Lung (tissue), 12 donors: ENCODE results near the gene CAPNS2. TPM values are rescaled to one million over a fixed set of nuclear protein-coding genes. Genes with fewer than 3 reads are reported as not detected.

Experiments used
- ATAC-seq: fragments of 200-7000 bp; cut with Tn5 transposase; one replicate; pipeline ENCODE4 v1.9.1; 2020; ENCODE audit warnings: moderate number of reproducible peaks; ENCODE audit not compliant: insufficient read depth, low FRiP score
- DNase-seq, 3 donors: peaks; one replicate each; pipeline ENCODE4 v3.0.0-alpha.2; 2013 to 2017
- H3K27ac ChIP-seq, 2 donors: one replicate each; pipeline ENCODE4 v1.5.1; 2013; ENCODE audit warnings: mild to moderate bottlenecking in 2 of 2, moderate library complexity in 2 of 2, control low read depth in 1 of 2, inconsistent platforms in 1 of 2, low read depth in 1 of 2, low read length in 1 of 2
- H3K27me3 ChIP-seq, 3 donors: one replicate each; pipeline ENCODE4 v1.5.1; 2013; ENCODE audit warnings: low read length in 2 of 3; ENCODE audit not compliant: control insufficient read depth in 3 of 3, insufficient read depth in 3 of 3
- H3K36me3 ChIP-seq, 4 donors: one replicate each; pipeline ENCODE4 v1.5.1; 2013; ENCODE audit warnings: low read length in 4 of 4, mild to moderate bottlenecking in 1 of 4, moderate library complexity in 1 of 4; ENCODE audit not compliant: control insufficient read depth in 4 of 4, insufficient read depth in 4 of 4
- H3K4me1 ChIP-seq, 5 donors: one replicate each; pipeline ENCODE4 v1.5.1; 2013; ENCODE audit warnings: low read length in 5 of 5, mild to moderate bottlenecking in 2 of 5, moderate library complexity in 1 of 5; ENCODE audit not compliant: control insufficient read depth in 5 of 5, insufficient read depth in 5 of 5
- H3K4me3 ChIP-seq: one replicate; pipeline ENCODE4 v1.5.1; 2013; ENCODE audit warnings: mild to moderate bottlenecking, control low read depth, moderate library complexity
- H3K9ac ChIP-seq, 2 donors: one replicate each; pipeline ENCODE4 v1.5.1; 2013; ENCODE audit warnings: low read length in 2 of 2, control low read depth in 1 of 2; ENCODE audit not compliant: insufficient read depth in 1 of 2
- H3K9me3 ChIP-seq, 4 donors: one replicate each; pipeline ENCODE4 v1.5.1; 2013; ENCODE audit warnings: low read length in 3 of 4, mild to moderate bottlenecking in 1 of 4, moderate library complexity in 1 of 4; ENCODE audit not compliant: control insufficient read depth in 4 of 4, insufficient read depth in 3 of 4
- WGBS, 2 donors: extraction: QIAGEN DNeasy Blood & Tissue Kit; methylation state at CpG; one replicate each; pipeline ENCODE4 v1.1.7; 2013; 5-methylcytosine and 5-hydroxymethylcytosine counted together
- polyA plus RNA-seq, 2 donors: library from polyadenylated mRNA; stranded (reverse); fragments of 200-250 nt; gene quantifications; one replicate each; pipeline ENCODE4 v1.2.1, GENCODE V29; 2013
- total RNA-seq, 2 donors: library from RNA; depleted of rRNA in 1 of 2; stranded (reverse); fragments of >200 nt in 1 of 2; gene quantifications; one replicate each; pipeline ENCODE4 v1.2.1, GENCODE V29; 2014 to 2021
- TF ChIP-seq, protein P1 (sequence below): IDR thresholded peaks from 2 replicates; pipeline ENCODE4 v1.5.1; 2012; ENCODE audit warnings: mild to moderate bottlenecking; ENCODE audit errors: control extremely low read depth, extremely low read depth
- donor health status: control.
- donor health status: control.
- donor health status: Bipolar disorder and iron deficiency.
- donor health status: healthy.
- donor health status: DM: yes; HTN: yes; CAD: no.

CAPNS2 gene
- total and polyA plus RNA-seq, 4 donors = 0.30 to 3.1 (median 0.81) TPM

- Histone ChIP-seq H3K9me3 (no peaks in the 10 kb centered on the region), H3K36me3 (no peaks in the 10 kb centered on the region), H3K27me3 (no peaks in the 10 kb centered on the region), H3K9ac (no peak overlapping the region), H3K27ac (no peak overlapping the region), H3K4me1 (no peaks in the 10 kb centered on the region), H3K4me3 (no peak overlapping the region)
- TF ChIP-seq, protein P1, sequence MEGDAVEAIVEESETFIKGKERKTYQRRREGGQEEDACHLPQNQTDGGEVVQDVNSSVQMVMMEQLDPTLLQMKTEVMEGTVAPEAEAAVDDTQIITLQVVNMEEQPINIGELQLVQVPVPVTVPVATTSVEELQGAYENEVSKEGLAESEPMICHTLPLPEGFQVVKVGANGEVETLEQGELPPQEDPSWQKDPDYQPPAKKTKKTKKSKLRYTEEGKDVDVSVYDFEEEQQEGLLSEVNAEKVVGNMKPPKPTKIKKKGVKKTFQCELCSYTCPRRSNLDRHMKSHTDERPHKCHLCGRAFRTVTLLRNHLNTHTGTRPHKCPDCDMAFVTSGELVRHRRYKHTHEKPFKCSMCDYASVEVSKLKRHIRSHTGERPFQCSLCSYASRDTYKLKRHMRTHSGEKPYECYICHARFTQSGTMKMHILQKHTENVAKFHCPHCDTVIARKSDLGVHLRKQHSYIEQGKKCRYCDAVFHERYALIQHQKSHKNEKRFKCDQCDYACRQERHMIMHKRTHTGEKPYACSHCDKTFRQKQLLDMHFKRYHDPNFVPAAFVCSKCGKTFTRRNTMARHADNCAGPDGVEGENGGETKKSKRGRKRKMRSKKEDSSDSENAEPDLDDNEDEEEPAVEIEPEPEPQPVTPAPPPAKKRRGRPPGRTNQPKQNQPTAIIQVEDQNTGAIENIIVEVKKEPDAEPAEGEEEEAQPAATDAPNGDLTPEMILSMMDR = no peak
- DNase-seq (no peak), ATAC-seq (no peak)
Observed at GRCh38 chr16:55592306-55592705, 25.8 kb downstream of the CAPNS2 start.

GRCh38 chr16:55597928-55598327 lies 31.4 kb downstream of the CAPNS2 start:
- H3K9ac ChIP-seq = no peak overlapping the region
- no peaks in the 10 kb centered on the region for H3K9me3 ChIP-seq
- DNase-seq (no peak), ATAC-seq (no peak)
- 55 to 69% methylated on average over 4 of the region's 4 CpGs for WGBS, 2 donors
- no peak overlapping the region for H3K27ac ChIP-seq
- TF ChIP-seq, protein P1 = no peak
- H3K27me3 ChIP-seq = no peaks in the 10 kb centered on the region
- no peaks in the 10 kb centered on the region for H3K4me1 ChIP-seq
- no peak overlapping the region for H3K4me3 ChIP-seq
- no peaks in the 10 kb centered on the region for H3K36me3 ChIP-seq

- H3K27me3 ChIP-seq = no peaks in the 10 kb centered on the region
- WGBS, 2 donors = 58 to 61% methylated on average over 4 of the region's 4 CpGs
- no peak for ATAC-seq
Observed at GRCh38 chr16:55605754-55606336, 39.4 kb downstream of the CAPNS2 start.

More at GRCh38 chr16:55605754-55606336, 39.4 kb downstream of the CAPNS2 start:
- TF ChIP-seq, protein P1 = no peak
- Histone ChIP-seq H3K36me3 (no peaks in the 10 kb centered on the region), H3K9me3 (no peaks in the 10 kb centered on the region), H3K9ac (no peak overlapping the region), H3K4me3 (no peak overlapping the region), H3K4me1 (no peaks in the 10 kb centered on the region), H3K27ac (no peak overlapping the region)
- DNase-seq = no peak
